Activated B cell treated with CpG ODN at 0.5 μM for 24 hours (primary cell): ENCODE measurements around the gene PRAF2. TPM values are rescaled to one million over a fixed set of nuclear protein-coding genes. Genes with fewer than 3 reads are reported as not detected.

ENCODE experiments used
- ATAC-seq: fragments of 200-7000 bp; cut with Tn5 transposase; one replicate; pipeline ENCODE4 v1.10.0; 2021; ENCODE audit warnings: low read depth, mild to moderate bottlenecking, moderate library complexity
- CTCF ChIA-PET: fragments of 350-600 bp; sonication (Branson Sonifier 250); formaldehyde crosslinking; loops from one replicate; lab custom pipeline; 2021; ENCODE audit warnings: antibody characterized with exemption; lab: Charles Lee
- POLR2A ChIA-PET: fragments of 350-600 bp; sonication (Branson Sonifier 250); formaldehyde crosslinking; loops from one replicate; lab custom pipeline; 2021; ENCODE audit warnings: antibody characterized with exemption; lab: Charles Lee
- DNase-seq: peaks from one replicate; pipeline ENCODE4 v3.0.0; 2022
- H3K27ac Mint-ChIP-seq: one replicate; pipeline ENCODE4 v1.8.0; 2020; ENCODE audit warnings: mixed read lengths
- H3K27me3 Mint-ChIP-seq: one replicate; pipeline ENCODE4 v1.8.0; 2021; ENCODE audit warnings: mixed read lengths
- H3K36me3 Mint-ChIP-seq: one replicate; pipeline ENCODE4 v1.8.0; 2021; ENCODE audit warnings: low read depth, mixed read lengths
- H3K4me1 Mint-ChIP-seq: one replicate; pipeline ENCODE4 v1.8.0; 2021; ENCODE audit warnings: mixed read lengths
- H3K4me3 Mint-ChIP-seq: one replicate; pipeline ENCODE4 v1.8.0; 2020; ENCODE audit warnings: mild to moderate bottlenecking, mixed read lengths
- H3K9me3 Mint-ChIP-seq: one replicate; pipeline ENCODE4 v1.8.0; 2020; ENCODE audit warnings: mixed read lengths
- CTCF ChIP-seq: fragments of 200-600 bp; IDR thresholded peaks from one replicate; pipeline ENCODE4 v1.8.0; 2022; ENCODE audit warnings: antibody characterized with exemption, mild to moderate bottlenecking
- intact Hi-C: fragments of 100-400 bp; cut with micrococcal nuclease; formaldehyde crosslinking; loops from one replicate; pipeline ENCODE4 v1.15.1; 2024
- total RNA-seq: library from RNA; stranded (reverse); gene quantifications from 2 replicates; pipeline ENCODE4 v1.2.3, GENCODE V29; 2022

PRAF2 gene
- total RNA-seq, 1 donor from 2014 or later = 11.6 TPM

- H3K4me1 Mint-ChIP-seq = peaks cover 17% of the 10 kb centered on the region
- no peak overlapping the region for H3K4me3 Mint-ChIP-seq
- DNase-seq (no peak), ATAC-seq (no peak)
- H3K9me3 Mint-ChIP-seq = no peaks in the 10 kb centered on the region
- POLR2A ChIA-PET = no interaction called here
- no peak overlapping the region for H3K27ac Mint-ChIP-seq
- peaks cover 12% of the 10 kb centered on the region for H3K36me3 Mint-ChIP-seq
- CTCF ChIA-PET = no interaction called here
- H3K27me3 Mint-ChIP-seq = no peaks in the 10 kb centered on the region
- no peak for TF ChIP-seq CTCF
- intact Hi-C loops = loop anchor here (10.0 kb wide), 1 partner anchor 267 kb away; the partner anchor contains the start of gene HDAC6
Observed at GRCh38 chrX:49071877-49072711, 1.7 kb downstream of the PRAF2 start.

- H3K27me3 Mint-ChIP-seq = no peaks in the 10 kb centered on the region
- ChIA-PET POLR2A (interaction anchor here (0.6 to 1.4 kb wide), 2 partner anchors 9 to 84 kb away, joined by 7 to 13 read pairs; partner anchors contain the start of gene WDR45), CTCF (no interaction called here)
- no peak for DNase-seq
- peaks cover 17% of the 10 kb centered on the region for H3K4me1 Mint-ChIP-seq
- no peak for ATAC-seq
- intact Hi-C loops = loop anchor here (10.0 kb wide), 1 partner anchor 266 kb away; the partner anchor contains the start of gene HDAC6
- no peak for TF ChIP-seq CTCF
- no peak overlapping the region for H3K27ac Mint-ChIP-seq
- H3K9me3 Mint-ChIP-seq = no peaks in the 10 kb centered on the region
- H3K36me3 Mint-ChIP-seq = peaks cover 7% of the 10 kb centered on the region
- no peak overlapping the region for H3K4me3 Mint-ChIP-seq
Observed at GRCh38 chrX:49070988-49071387, 2.8 kb downstream of the PRAF2 start.

- Mint-ChIP-seq H3K36me3 (peaks cover 12% of the 10 kb centered on the region), H3K4me3 (no peak overlapping the region), H3K27ac (no peak overlapping the region), H3K9me3 (no peaks in the 10 kb centered on the region), H3K27me3 (no peaks in the 10 kb centered on the region), H3K4me1 (peaks cover 11% of the 10 kb centered on the region)
- ChIA-PET CTCF (no interaction called here), POLR2A (no interaction called here)
- DNase-seq (no peak), ATAC-seq (no peak)
- no peak for TF ChIP-seq CTCF
- intact Hi-C loops = no loop called here
Observed at GRCh38 chrX:49069038-49069437, 4.8 kb downstream of the PRAF2 start.

- no peaks in the 10 kb centered on the region for H3K9me3 Mint-ChIP-seq
- ChIA-PET POLR2A (no interaction called here), CTCF (no interaction called here)
- no peaks in the 10 kb centered on the region for H3K4me1 Mint-ChIP-seq
- H3K27ac Mint-ChIP-seq = no peak overlapping the region
- ATAC-seq (no peak), DNase-seq (no peak)
- H3K27me3 Mint-ChIP-seq = no peaks in the 10 kb centered on the region
- H3K4me3 Mint-ChIP-seq = no peak overlapping the region
- intact Hi-C loops = no loop called here
- peaks cover 12% of the 10 kb centered on the region for H3K36me3 Mint-ChIP-seq
- TF ChIP-seq CTCF = no peak
Observed at GRCh38 chrX:49067285-49068120, 6.3 kb downstream of the PRAF2 start.

GRCh38 chrX:49066690-49067089 lies 7.1 kb downstream of the PRAF2 start:
- Mint-ChIP-seq H3K9me3 (no peaks in the 10 kb centered on the region), H3K4me3 (no peak overlapping the region), H3K36me3 (peaks cover 14% of the 10 kb centered on the region), H3K27ac (no peak overlapping the region), H3K27me3 (no peaks in the 10 kb centered on the region), H3K4me1 (no peaks in the 10 kb centered on the region)
- POLR2A ChIA-PET = no interaction called here
- intact Hi-C loops = no loop called here
- no peak for TF ChIP-seq CTCF
- no peak for ATAC-seq
- DNase-seq = no peak
- CTCF ChIA-PET = no interaction called here
